ENCODE measurements around the gene IPPK. TPM values are rescaled to one million over a fixed set of nuclear protein-coding genes. Genes with fewer than 3 reads are reported as not detected.

IPPK gene, protein sequence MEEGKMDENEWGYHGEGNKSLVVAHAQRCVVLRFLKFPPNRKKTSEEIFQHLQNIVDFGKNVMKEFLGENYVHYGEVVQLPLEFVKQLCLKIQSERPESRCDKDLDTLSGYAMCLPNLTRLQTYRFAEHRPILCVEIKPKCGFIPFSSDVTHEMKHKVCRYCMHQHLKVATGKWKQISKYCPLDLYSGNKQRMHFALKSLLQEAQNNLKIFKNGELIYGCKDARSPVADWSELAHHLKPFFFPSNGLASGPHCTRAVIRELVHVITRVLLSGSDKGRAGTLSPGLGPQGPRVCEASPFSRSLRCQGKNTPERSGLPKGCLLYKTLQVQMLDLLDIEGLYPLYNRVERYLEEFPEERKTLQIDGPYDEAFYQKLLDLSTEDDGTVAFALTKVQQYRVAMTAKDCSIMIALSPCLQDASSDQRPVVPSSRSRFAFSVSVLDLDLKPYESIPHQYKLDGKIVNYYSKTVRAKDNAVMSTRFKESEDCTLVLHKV
- total RNA-seq, result 28.0 TPM

- Histone ChIP-seq H3K4me3 (peak within 1 kb of the TSS; percentile 78 to 98), H3K4me1 (peaks cover 0 to 18% of the 10 kb centered on the region in 2 donors), H3K27me3 (no peaks in the 10 kb centered on the region), H3K36me3 (peaks cover 0 to 3% of the 10 kb centered on the region in 2 donors), H3K27ac (peak within 1 kb of the TSS; percentile 94 to 96), H3K9me3 (no peaks in the 10 kb centered on the region)
- intact Hi-C loops (cut with DNase I), result loop anchor here (1.0 to 10.0 kb wide), 8 partner anchors 47 to 782 kb away; partner anchors contain the start of genes BICD2, CENPP, FAM120A and FAM120AOS
- peak; percentile 93 to 100 for DNase-seq (ENCODE audit: low spot score in 2 of 2)
- TF ChIP-seq, protein P1, sequence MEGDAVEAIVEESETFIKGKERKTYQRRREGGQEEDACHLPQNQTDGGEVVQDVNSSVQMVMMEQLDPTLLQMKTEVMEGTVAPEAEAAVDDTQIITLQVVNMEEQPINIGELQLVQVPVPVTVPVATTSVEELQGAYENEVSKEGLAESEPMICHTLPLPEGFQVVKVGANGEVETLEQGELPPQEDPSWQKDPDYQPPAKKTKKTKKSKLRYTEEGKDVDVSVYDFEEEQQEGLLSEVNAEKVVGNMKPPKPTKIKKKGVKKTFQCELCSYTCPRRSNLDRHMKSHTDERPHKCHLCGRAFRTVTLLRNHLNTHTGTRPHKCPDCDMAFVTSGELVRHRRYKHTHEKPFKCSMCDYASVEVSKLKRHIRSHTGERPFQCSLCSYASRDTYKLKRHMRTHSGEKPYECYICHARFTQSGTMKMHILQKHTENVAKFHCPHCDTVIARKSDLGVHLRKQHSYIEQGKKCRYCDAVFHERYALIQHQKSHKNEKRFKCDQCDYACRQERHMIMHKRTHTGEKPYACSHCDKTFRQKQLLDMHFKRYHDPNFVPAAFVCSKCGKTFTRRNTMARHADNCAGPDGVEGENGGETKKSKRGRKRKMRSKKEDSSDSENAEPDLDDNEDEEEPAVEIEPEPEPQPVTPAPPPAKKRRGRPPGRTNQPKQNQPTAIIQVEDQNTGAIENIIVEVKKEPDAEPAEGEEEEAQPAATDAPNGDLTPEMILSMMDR (IDR thresholded peaks at IDR 0.05), result no peak
Observed at GRCh38 chr9:92669890-92670708, at the start of gene IPPK. IPPK (minus strand) TSS chr9:92670131; CDS start chr9:92669988, 143 bp downstream.

- H3K9me3 ChIP-seq, result no peaks in the 10 kb centered on the region
- H3K4me1 ChIP-seq, result no peaks in the 10 kb centered on the region
- TF ChIP-seq, protein P1 (IDR thresholded peaks at IDR 0.05), result no peak
- intact Hi-C loops (cut with DNase I), result no loop called here
- H3K4me3 ChIP-seq, result no peak overlapping the region
- H3K36me3 ChIP-seq, result peaks cover 69 to 84% of the 10 kb centered on the region in 2 donors
- H3K27ac ChIP-seq, result no peak overlapping the region
- no peaks in the 10 kb centered on the region for H3K27me3 ChIP-seq
- no peak for DNase-seq (ENCODE audit: low spot score in 2 of 2)
Observed at GRCh38 chr9:92719028-92719647, 49.2 kb upstream of the IPPK start.

- peaks cover 77 to 90% of the 10 kb centered on the region in 2 donors for H3K36me3 ChIP-seq
- no peaks in the 10 kb centered on the region for H3K4me1 ChIP-seq
- intact Hi-C loops (cut with DNase I), result no loop called here
Observed at GRCh38 chr9:92718086-92719001, 48.4 kb upstream of the IPPK start.

GRCh38 chr9:92717201-92718085, 47.5 kb upstream of the IPPK start:
- Histone ChIP-seq H3K36me3 (peaks cover 85 to 92% of the 10 kb centered on the region in 2 donors), H3K4me3 (no peak overlapping the region), H3K4me1 (no peaks in the 10 kb centered on the region), H3K27ac (no peak overlapping the region), H3K27me3 (no peaks in the 10 kb centered on the region), H3K9me3 (no peaks in the 10 kb centered on the region)
- intact Hi-C loops (cut with DNase I), result loop anchor here (2.0 kb wide), 2 partner anchors 47 kb away; partner anchors contain the start of genes BICD2 and IPPK
- DNase-seq (ENCODE audit: low spot score in 2 of 2), result no peak
- TF ChIP-seq, protein P1 (IDR thresholded peaks at IDR 0.05), result no peak

More at GRCh38 chr9:92718086-92719001, 48.4 kb upstream of the IPPK start:
- Histone ChIP-seq H3K27ac (no peak overlapping the region), H3K4me3 (no peak overlapping the region), H3K9me3 (no peaks in the 10 kb centered on the region), H3K27me3 (no peaks in the 10 kb centered on the region)
- TF ChIP-seq, protein P1 (IDR thresholded peaks at IDR 0.05), result no peak
- no peak for DNase-seq (ENCODE audit: low spot score in 2 of 2)
